ENCODE data around the gene PLEKHB2. TPM values are rescaled to one million over a fixed set of nuclear protein-coding genes. Genes with fewer than 3 reads are reported as not detected.
"Not testable (repeated sequence)": the region's sequence is repeated elsewhere in the genome, so short reads cannot be mapped to it uniquely, and the experiment has no call there.

Gene PLEKHB2
- 10 to 100 TPM; 68.1 to 72.6 TPM for total RNA-seq
- 119 to 190 reads per million in 2 donors for total RNA-seq

- ATAC-seq (peak; percentile 76), DNase-seq (peak; percentile 92 to 95 (median 92))
- peaks cover 33% of the 10 kb centered on the region for H3K4me1 Mint-ChIP-seq
- no peaks in the 10 kb centered on the region for H3K9me3 ChIP-seq (ENCODE audit: control insufficient read depth, low read length, poor library complexity, severe bottlenecking)
- peak within 1 kb of the TSS; percentile 99 for H3K27ac Mint-ChIP-seq
- H3K4me3 Mint-ChIP-seq: peak within 1 kb of the TSS; percentile 98
- H3K36me3 Mint-ChIP-seq (ENCODE audit: low read depth): peaks cover 5% of the 10 kb centered on the region
- H3K27me3 Mint-ChIP-seq: no peaks in the 10 kb centered on the region
These were observed at the start of gene PLEKHB2 for GRCh38 chr2:131105156-131105949. Gene PLEKHB2, plus strand, starts transcription at chr2:131105336. Its CDS starts 15,606 bp downstream, at chr2:131120942.

- no peaks in the 10 kb centered on the region for H3K9me3 ChIP-seq (ENCODE audit: control insufficient read depth, low read length, poor library complexity, severe bottlenecking)
- Mint-ChIP-seq H3K4me3 (no peak overlapping the region), H3K36me3 (ENCODE audit: low read depth) (peaks cover 17% of the 10 kb centered on the region), H3K4me1 (peaks cover 19% of the 10 kb centered on the region), H3K27me3 (no peaks in the 10 kb centered on the region), H3K27ac (peak overlapping the region; percentile 65)
- ATAC-seq (no peak), DNase-seq (no peak)
These were observed 48.8 kb upstream of the PLEKHB2 start for GRCh38 chr2:131056204-131056931.

- Mint-ChIP-seq H3K4me3 (no peak overlapping the region), H3K27me3 (no peaks in the 10 kb centered on the region), H3K27ac (peak overlapping the region; percentile 29), H3K36me3 (ENCODE audit: low read depth) (peaks cover 13% of the 10 kb centered on the region), H3K4me1 (peaks cover 19% of the 10 kb centered on the region)
- ATAC-seq: no peak
- H3K9me3 ChIP-seq (ENCODE audit: control insufficient read depth, low read length, poor library complexity, severe bottlenecking): no peaks in the 10 kb centered on the region
- no peak for DNase-seq
These were observed 48.2 kb upstream of the PLEKHB2 start for GRCh38 chr2:131056932-131057287.

GRCh38 chr2:131058214-131058843 is 46.8 kb upstream of the PLEKHB2 start:
- H3K27ac Mint-ChIP-seq: peak overlapping the region; percentile 8
- no peak for DNase-seq
- peaks cover 9% of the 10 kb centered on the region for H3K36me3 Mint-ChIP-seq (ENCODE audit: low read depth)
- no peaks in the 10 kb centered on the region for H3K9me3 ChIP-seq (ENCODE audit: control insufficient read depth, low read length, poor library complexity, severe bottlenecking)
- no peaks in the 10 kb centered on the region for H3K27me3 Mint-ChIP-seq
- no peak for ATAC-seq
- no peak overlapping the region for H3K4me3 Mint-ChIP-seq
- peaks cover 24% of the 10 kb centered on the region for H3K4me1 Mint-ChIP-seq

GRCh38 chr2:131058920-131059319 is 46.2 kb upstream of the PLEKHB2 start:
- Mint-ChIP-seq H3K36me3 (ENCODE audit: low read depth) (peaks cover 9% of the 10 kb centered on the region), H3K27me3 (no peaks in the 10 kb centered on the region), H3K4me1 (peaks cover 24% of the 10 kb centered on the region), H3K27ac (peak overlapping the region; percentile 8), H3K4me3 (no peak overlapping the region)
- ATAC-seq (no peak), DNase-seq (no peak)
- no peaks in the 10 kb centered on the region for H3K9me3 ChIP-seq (ENCODE audit: control insufficient read depth, low read length, poor library complexity, severe bottlenecking)

GRCh38 chr2:131063501-131064283 is 41.4 kb upstream of the PLEKHB2 start:
- no peaks in the 10 kb centered on the region for H3K9me3 ChIP-seq (ENCODE audit: control insufficient read depth, low read length, poor library complexity, severe bottlenecking)
- Mint-ChIP-seq H3K27ac (no peak overlapping the region), H3K4me3 (peak overlapping the region; percentile 59), H3K27me3 (no peaks in the 10 kb centered on the region), H3K4me1 (peaks cover 31% of the 10 kb centered on the region), H3K36me3 (ENCODE audit: low read depth) (peaks cover 2% of the 10 kb centered on the region)
- DNase-seq: no peak
- ATAC-seq: no peak

GRCh38 chr2:131064589-131065512 is 40.3 kb upstream of the PLEKHB2 start:
- no peaks in the 10 kb centered on the region for H3K27me3 Mint-ChIP-seq
- H3K4me3 Mint-ChIP-seq: peak overlapping the region; percentile 49
- peaks cover 2% of the 10 kb centered on the region for H3K36me3 Mint-ChIP-seq (ENCODE audit: low read depth)
- no peak for ATAC-seq
- no peaks in the 10 kb centered on the region for H3K9me3 ChIP-seq (ENCODE audit: control insufficient read depth, low read length, poor library complexity, severe bottlenecking)
- H3K27ac Mint-ChIP-seq: peak overlapping the region; percentile 41
- DNase-seq: no peak
- peaks cover 29% of the 10 kb centered on the region for H3K4me1 Mint-ChIP-seq

GRCh38 chr2:131067465-131068125 is 37.5 kb upstream of the PLEKHB2 start:
- Mint-ChIP-seq H3K27me3 (no peaks in the 10 kb centered on the region), H3K4me3 (no peak overlapping the region), H3K4me1 (peaks cover 31% of the 10 kb centered on the region), H3K36me3 (ENCODE audit: low read depth) (peaks cover 8% of the 10 kb centered on the region), H3K27ac (peak overlapping the region; percentile 51)
- ATAC-seq (no peak), DNase-seq (no peak)
- H3K9me3 ChIP-seq (ENCODE audit: control insufficient read depth, low read length, poor library complexity, severe bottlenecking): no peaks in the 10 kb centered on the region

GRCh38 chr2:131068172-131068571 is 37.0 kb upstream of the PLEKHB2 start:
- peaks cover 31% of the 10 kb centered on the region for H3K4me1 Mint-ChIP-seq
- H3K36me3 Mint-ChIP-seq (ENCODE audit: low read depth): not testable (repeated sequence)

GRCh38 chr2:131075578-131075977 is 29.6 kb upstream of the PLEKHB2 start:
- H3K4me1 Mint-ChIP-seq: peaks cover 36% of the 10 kb centered on the region
- H3K4me3 Mint-ChIP-seq; H3K9me3 ChIP-seq (ENCODE audit: control insufficient read depth, low read length, poor library complexity, severe bottlenecking); DNase-seq; ATAC-seq; H3K27me3 Mint-ChIP-seq: not testable (repeated sequence)
- H3K36me3 Mint-ChIP-seq (ENCODE audit: low read depth): peaks cover 22% of the 10 kb centered on the region
- peak overlapping the region; percentile 78 for H3K27ac Mint-ChIP-seq

More at GRCh38 chr2:131068172-131068571, 37.0 kb upstream of the PLEKHB2 start:
- H3K27ac Mint-ChIP-seq: peak overlapping the region; percentile 51
- not testable (repeated sequence) for ATAC-seq; H3K4me3 Mint-ChIP-seq; H3K27me3 Mint-ChIP-seq; DNase-seq; H3K9me3 ChIP-seq (ENCODE audit: control insufficient read depth, low read length, poor library complexity, severe bottlenecking)

- DNase-seq (no peak), ATAC-seq (no peak)
- H3K27me3 Mint-ChIP-seq: no peaks in the 10 kb centered on the region
- H3K9me3 ChIP-seq (ENCODE audit: control insufficient read depth, low read length, poor library complexity, severe bottlenecking): no peaks in the 10 kb centered on the region
- H3K27ac Mint-ChIP-seq: no peak overlapping the region
- H3K4me3 Mint-ChIP-seq: no peak overlapping the region
- H3K4me1 Mint-ChIP-seq: peaks cover 37% of the 10 kb centered on the region
- H3K36me3 Mint-ChIP-seq (ENCODE audit: low read depth): peaks cover 23% of the 10 kb centered on the region
These were observed 28.4 kb upstream of the PLEKHB2 start for GRCh38 chr2:131076707-131077106.
